GM23338 (cell line): ENCODE data around the gene SPATA31C1. TPM values are rescaled to one million over a fixed set of nuclear protein-coding genes. Genes with fewer than 3 reads are reported as not detected.

Experiments
- ATAC-seq: fragments of 200-7000 bp; cut with Tn5 transposase; 3 replicates; pipeline ENCODE4 v1.9.1; 2020
- DNase-seq: peaks from one replicate; pipeline ENCODE4 v3.0.0-alpha.2; 2015; ENCODE audit warnings: low spot score
- H2AFZ ChIP-seq: fragments of 200-600 bp; sonication (generic); 2 replicates; pipeline ENCODE4 v1.8.0; 2016; ENCODE audit warnings: antibody characterized with exemption, mild to moderate bottlenecking, moderate library complexity
- H3F3A ChIP-seq: fragments of 200-600 bp; sonication (generic); replicated peaks from 2 replicates; pipeline ENCODE4 v1.8.0; 2017; ENCODE audit warnings: antibody characterized with exemption, mixed run types, low read depth
- H3K27ac ChIP-seq: fragments of 200-600 bp; sonication (generic); 2 replicates; pipeline ENCODE4 v1.6.1; 2016; ENCODE audit warnings: low read depth
- H3K27me3 ChIP-seq: fragments of 200-600 bp; sonication (generic); 2 replicates; pipeline ENCODE4 v1.8.0; 2016; ENCODE audit warnings: mild to moderate bottlenecking, mixed run types, moderate library complexity; ENCODE audit not compliant: insufficient read depth
- H3K36me3 ChIP-seq: fragments of 200-600 bp; sonication (generic); 2 replicates; pipeline ENCODE4 v1.8.0; 2016; ENCODE audit warnings: mild to moderate bottlenecking; ENCODE audit not compliant: insufficient read depth
- H3K4me1 ChIP-seq: fragments of 200-600 bp; sonication (generic); 2 replicates; pipeline ENCODE4 v1.8.0; 2016; ENCODE audit warnings: mild to moderate bottlenecking, moderate library complexity; ENCODE audit not compliant: insufficient read depth
- H3K4me2 ChIP-seq: fragments of 200-600 bp; sonication (generic); 2 replicates; pipeline ENCODE4 v1.7.1; 2017; ENCODE audit warnings: mixed run types
- H3K4me3 ChIP-seq: fragments of 200-600 bp; sonication (generic); 2 replicates; pipeline ENCODE4 v1.6.1; 2016; ENCODE audit warnings: mixed run types
- H3K79me2 ChIP-seq: fragments of 200-600 bp; sonication (generic); replicated peaks from 2 replicates; pipeline ENCODE4 v1.8.0; 2017; ENCODE audit warnings: mild to moderate bottlenecking; ENCODE audit not compliant: insufficient read depth
- H3K9me2 ChIP-seq: fragments of 200-600 bp; sonication (generic); 2 replicates; pipeline ENCODE4 v1.8.0; 2017; ENCODE audit not compliant: insufficient read depth
- H4K20me1 ChIP-seq: fragments of 200-600 bp; sonication (generic); replicated peaks from 2 replicates; pipeline ENCODE4 v1.8.0; 2017; ENCODE audit warnings: mild to moderate bottlenecking; ENCODE audit not compliant: insufficient read depth
- H3K27ac Mint-ChIP-seq: 2 replicates; pipeline ENCODE4 v1.8.0; 2020; ENCODE audit warnings: inconsistent platforms, mild to moderate bottlenecking, moderate library complexity, mixed read lengths
- H3K27me3 Mint-ChIP-seq: 3 replicates; pipeline ENCODE4 v1.8.0; 2022; ENCODE audit warnings: low read depth, mild to moderate bottlenecking, moderate library complexity, mixed read lengths, inconsistent platforms; ENCODE audit not compliant: insufficient read depth, poor library complexity
- H3K36me3 Mint-ChIP-seq: 3 replicates; pipeline ENCODE4 v1.8.0; 2021; ENCODE audit warnings: low read depth, mild to moderate bottlenecking, inconsistent platforms, moderate library complexity, mixed read lengths
- H3K4me1 Mint-ChIP-seq: 3 replicates; pipeline ENCODE4 v1.8.0; 2020; ENCODE audit warnings: mild to moderate bottlenecking, inconsistent platforms, mixed read lengths
- H3K4me3 Mint-ChIP-seq: 3 replicates; pipeline ENCODE4 v1.8.0; 2021; ENCODE audit warnings: moderate library complexity, mild to moderate bottlenecking, inconsistent platforms, mixed read lengths
- H3K9me3 Mint-ChIP-seq: 3 replicates; pipeline ENCODE4 v1.8.0; 2020; ENCODE audit warnings: moderate library complexity, mild to moderate bottlenecking, inconsistent platforms, mixed read lengths
- EZH2 ChIP-seq: fragments of 200-600 bp; sonication (generic); IDR thresholded peaks from one replicate; pipeline ENCODE4 v1.8.0; 2017; ENCODE audit warnings: antibody characterized with exemption, mild to moderate bottlenecking, low read depth; ENCODE audit not compliant: unreplicated experiment
- EZH2phosphoT487 ChIP-seq: fragments of 200-600 bp; sonication (generic); IDR thresholded peaks from one replicate; pipeline ENCODE4 v1.8.1; 2018; ENCODE audit warnings: antibody characterized with exemption; ENCODE audit not compliant: unreplicated experiment
- STAT1 ChIP-seq: IDR thresholded peaks from one replicate; pipeline ENCODE4 v1.6.1; 2016; ENCODE audit warnings: antibody characterized with exemption; ENCODE audit not compliant: unreplicated experiment
- ZNF114 ChIP-seq: fragments of 250-450 bp; sonication (Bioruptor Pico); IDR thresholded peaks from 2 replicates; pipeline ENCODE4 v1.5.0; 2020; ENCODE audit warnings: mild to moderate bottlenecking, moderate library complexity
- ZNF331 ChIP-seq: fragments of 250-450 bp; sonication (Bioruptor Pico); IDR thresholded peaks from 2 replicates; pipeline ENCODE4 v1.5.0; 2020; ENCODE audit warnings: low read depth, mild to moderate bottlenecking, moderate library complexity
- polyA plus RNA-seq: library from polyadenylated mRNA; unstranded; fragments of >200 nt; fragmentation: Nextera tagmentation; extraction: Ambion mirVana; gene quantifications from 2 replicates; pipeline ENCODE4 v1.2.1, GENCODE V29; 2016
- total RNA-seq: library from RNA; depleted of rRNA; stranded (reverse); fragments of >200 nt; shearing (Covaris generic); gene quantifications from 2 replicates; pipeline ENCODE4 v1.2.3, GENCODE V29; 2014
- TF ChIP-seq, protein P1 (sequence below), 2 experiments: fragments of 200-600 bp in 1 of 2; sonication (generic) in 1 of 2; conservative IDR thresholded peaks; 2 replicates each; pipeline versions ENCODE4 v1.5.1 to v1.6.1; 2016 to 2017; ENCODE audit warnings: antibody characterized with exemption in 2 of 2, low read depth in 2 of 2, mild to moderate bottlenecking in 2 of 2, moderate library complexity in 1 of 2
- TF ChIP-seq, protein P2 (sequence below): IDR thresholded peaks from 2 replicates; pipeline ENCODE4 v1.6.1; 2016; ENCODE audit warnings: antibody characterized with exemption
- TF ChIP-seq, protein P3 (sequence below): IDR thresholded peaks from one replicate; pipeline ENCODE4 v1.6.1; 2018; ENCODE audit warnings: antibody characterized with exemption; ENCODE audit not compliant: unreplicated experiment

The SPATA31C1 gene
- total and polyA plus RNA-seq, 2 experiments from 2014 or later: not detected

DNA sequence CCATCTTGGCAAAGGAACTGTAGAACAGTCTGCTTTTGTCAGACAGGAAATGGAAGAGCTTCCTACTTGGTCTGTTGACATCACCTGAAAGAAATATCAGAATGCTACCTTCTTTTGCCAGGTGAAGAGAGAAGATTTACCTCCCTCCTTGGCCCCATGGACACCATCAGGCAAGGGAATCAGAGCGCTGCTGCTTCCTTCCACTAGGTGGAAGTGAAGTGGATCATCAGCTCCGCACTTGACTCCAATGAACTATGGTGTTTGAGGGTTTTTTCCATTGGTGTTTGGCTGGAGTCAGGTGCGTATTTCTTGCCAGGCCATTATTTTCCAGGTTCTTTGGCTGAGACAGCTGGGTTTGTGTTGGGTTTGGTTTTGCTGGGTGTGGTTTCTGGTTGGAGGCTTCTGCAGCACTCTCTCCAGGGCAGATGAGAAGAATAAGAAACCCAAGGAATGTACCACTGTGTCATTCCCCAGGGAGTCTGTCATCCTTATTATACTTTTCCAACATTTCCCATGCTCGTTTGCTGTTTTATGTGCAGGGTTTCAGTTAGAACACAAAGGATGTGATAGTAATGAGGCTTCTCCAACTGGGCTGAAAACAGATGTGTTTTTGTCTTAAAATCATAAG lies 22.6 kb upstream of the SPATA31C1 start:
- DNase-seq (peak; percentile 58), ATAC-seq (peak; percentile 65)
- Histone ChIP-seq H3K79me2 (no peaks in the 10 kb centered on the region), H3K27ac (no peak overlapping the region), H4K20me1 (no peaks in the 10 kb centered on the region), H3K36me3 (no peaks in the 10 kb centered on the region), H3K27me3 (no peaks in the 10 kb centered on the region), H2AFZ (0 out of 2 replicates have a peak overlapping the region, but pooled peaks have one; percentile 61), H3K4me3 (no peak overlapping the region), H3K4me1 (no peaks in the 10 kb centered on the region), H3F3A (no peaks in the 10 kb centered on the region), H3K9me2 (0 out of 2 replicates have a peak, but pooled peaks cover 2% of the 10 kb centered on the region), H3K4me2 (no peak overlapping the region)
- no peak overlapping the region for H3K27ac Mint-ChIP-seq
- H3K36me3 Mint-ChIP-seq: no peaks in the 10 kb centered on the region
- H3K27me3 Mint-ChIP-seq: peaks cover 3% of the 10 kb centered on the region
- TF ChIP-seq, protein P1, sequence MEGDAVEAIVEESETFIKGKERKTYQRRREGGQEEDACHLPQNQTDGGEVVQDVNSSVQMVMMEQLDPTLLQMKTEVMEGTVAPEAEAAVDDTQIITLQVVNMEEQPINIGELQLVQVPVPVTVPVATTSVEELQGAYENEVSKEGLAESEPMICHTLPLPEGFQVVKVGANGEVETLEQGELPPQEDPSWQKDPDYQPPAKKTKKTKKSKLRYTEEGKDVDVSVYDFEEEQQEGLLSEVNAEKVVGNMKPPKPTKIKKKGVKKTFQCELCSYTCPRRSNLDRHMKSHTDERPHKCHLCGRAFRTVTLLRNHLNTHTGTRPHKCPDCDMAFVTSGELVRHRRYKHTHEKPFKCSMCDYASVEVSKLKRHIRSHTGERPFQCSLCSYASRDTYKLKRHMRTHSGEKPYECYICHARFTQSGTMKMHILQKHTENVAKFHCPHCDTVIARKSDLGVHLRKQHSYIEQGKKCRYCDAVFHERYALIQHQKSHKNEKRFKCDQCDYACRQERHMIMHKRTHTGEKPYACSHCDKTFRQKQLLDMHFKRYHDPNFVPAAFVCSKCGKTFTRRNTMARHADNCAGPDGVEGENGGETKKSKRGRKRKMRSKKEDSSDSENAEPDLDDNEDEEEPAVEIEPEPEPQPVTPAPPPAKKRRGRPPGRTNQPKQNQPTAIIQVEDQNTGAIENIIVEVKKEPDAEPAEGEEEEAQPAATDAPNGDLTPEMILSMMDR (conservative IDR thresholded peaks at IDR 0.05; ENCODE audit: low read depth in 2 of 2): peak; percentile 48 to 50
- TF ChIP-seq EZH2phosphoT487: no peak
- TF ChIP-seq, protein P2, sequence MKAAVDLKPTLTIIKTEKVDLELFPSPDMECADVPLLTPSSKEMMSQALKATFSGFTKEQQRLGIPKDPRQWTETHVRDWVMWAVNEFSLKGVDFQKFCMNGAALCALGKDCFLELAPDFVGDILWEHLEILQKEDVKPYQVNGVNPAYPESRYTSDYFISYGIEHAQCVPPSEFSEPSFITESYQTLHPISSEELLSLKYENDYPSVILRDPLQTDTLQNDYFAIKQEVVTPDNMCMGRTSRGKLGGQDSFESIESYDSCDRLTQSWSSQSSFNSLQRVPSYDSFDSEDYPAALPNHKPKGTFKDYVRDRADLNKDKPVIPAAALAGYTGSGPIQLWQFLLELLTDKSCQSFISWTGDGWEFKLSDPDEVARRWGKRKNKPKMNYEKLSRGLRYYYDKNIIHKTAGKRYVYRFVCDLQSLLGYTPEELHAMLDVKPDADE: no peak
- no peak overlapping the region for H3K4me3 Mint-ChIP-seq
- H3K4me1 Mint-ChIP-seq: no peaks in the 10 kb centered on the region
- peaks cover 5% of the 10 kb centered on the region; the same call in 2 of the 3 replicates for H3K9me3 Mint-ChIP-seq

DNA sequence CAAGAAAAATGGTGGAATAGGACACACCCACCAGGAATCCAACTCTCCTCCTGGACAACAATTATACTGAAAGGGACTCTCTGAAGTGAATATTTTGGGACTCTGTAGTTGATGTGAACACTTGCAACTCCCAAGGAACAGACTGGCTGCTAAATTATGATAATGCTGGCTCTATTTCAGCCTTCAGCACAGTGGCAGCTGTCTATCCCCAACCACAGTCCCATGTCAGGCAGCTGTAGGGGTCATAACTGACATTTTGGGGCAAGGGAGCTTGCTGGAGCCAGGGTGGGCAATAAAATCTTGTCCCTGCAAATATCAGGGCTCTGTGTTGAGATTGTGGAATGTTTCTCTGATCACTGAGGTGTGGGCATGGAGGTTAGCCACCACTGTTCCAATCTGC lies 20.9 kb upstream of the SPATA31C1 start:
- no peaks in the 10 kb centered on the region for H3K4me1 ChIP-seq
- no peak overlapping the region for H3K4me3 ChIP-seq
- H3K27ac Mint-ChIP-seq: no peak overlapping the region
- peaks cover 21% of the 10 kb centered on the region for H3K9me3 Mint-ChIP-seq
- no peaks in the 10 kb centered on the region for H4K20me1 ChIP-seq
- H3K79me2 ChIP-seq: no peaks in the 10 kb centered on the region
- DNase-seq: no peak
- H3F3A ChIP-seq: no peaks in the 10 kb centered on the region
- no peaks in the 10 kb centered on the region for H3K27me3 Mint-ChIP-seq
- H3K27me3 ChIP-seq: no peaks in the 10 kb centered on the region
- no peaks in the 10 kb centered on the region for H3K36me3 ChIP-seq
- H3K9me2 ChIP-seq: 0 out of 2 replicates have a peak, but pooled peaks cover 2% of the 10 kb centered on the region
- no peak for ATAC-seq
- H3K4me3 Mint-ChIP-seq: no peak overlapping the region
- H3K4me2 ChIP-seq: no peak overlapping the region
- no peaks in the 10 kb centered on the region for H3K4me1 Mint-ChIP-seq
- H3K27ac ChIP-seq: no peak overlapping the region
- no peak overlapping the region for H2AFZ ChIP-seq
- H3K36me3 Mint-ChIP-seq: peaks cover 4% of the 10 kb centered on the region; the same call in 2 of the 3 replicates
- TF ChIP-seq ZNF114 (CRISPR knock-in tag): no peak
- TF ChIP-seq ZNF331 (CRISPR knock-in tag): no peak
- no peak for TF ChIP-seq STAT1
- no peak for TF ChIP-seq EZH2
- TF ChIP-seq, protein P3, sequence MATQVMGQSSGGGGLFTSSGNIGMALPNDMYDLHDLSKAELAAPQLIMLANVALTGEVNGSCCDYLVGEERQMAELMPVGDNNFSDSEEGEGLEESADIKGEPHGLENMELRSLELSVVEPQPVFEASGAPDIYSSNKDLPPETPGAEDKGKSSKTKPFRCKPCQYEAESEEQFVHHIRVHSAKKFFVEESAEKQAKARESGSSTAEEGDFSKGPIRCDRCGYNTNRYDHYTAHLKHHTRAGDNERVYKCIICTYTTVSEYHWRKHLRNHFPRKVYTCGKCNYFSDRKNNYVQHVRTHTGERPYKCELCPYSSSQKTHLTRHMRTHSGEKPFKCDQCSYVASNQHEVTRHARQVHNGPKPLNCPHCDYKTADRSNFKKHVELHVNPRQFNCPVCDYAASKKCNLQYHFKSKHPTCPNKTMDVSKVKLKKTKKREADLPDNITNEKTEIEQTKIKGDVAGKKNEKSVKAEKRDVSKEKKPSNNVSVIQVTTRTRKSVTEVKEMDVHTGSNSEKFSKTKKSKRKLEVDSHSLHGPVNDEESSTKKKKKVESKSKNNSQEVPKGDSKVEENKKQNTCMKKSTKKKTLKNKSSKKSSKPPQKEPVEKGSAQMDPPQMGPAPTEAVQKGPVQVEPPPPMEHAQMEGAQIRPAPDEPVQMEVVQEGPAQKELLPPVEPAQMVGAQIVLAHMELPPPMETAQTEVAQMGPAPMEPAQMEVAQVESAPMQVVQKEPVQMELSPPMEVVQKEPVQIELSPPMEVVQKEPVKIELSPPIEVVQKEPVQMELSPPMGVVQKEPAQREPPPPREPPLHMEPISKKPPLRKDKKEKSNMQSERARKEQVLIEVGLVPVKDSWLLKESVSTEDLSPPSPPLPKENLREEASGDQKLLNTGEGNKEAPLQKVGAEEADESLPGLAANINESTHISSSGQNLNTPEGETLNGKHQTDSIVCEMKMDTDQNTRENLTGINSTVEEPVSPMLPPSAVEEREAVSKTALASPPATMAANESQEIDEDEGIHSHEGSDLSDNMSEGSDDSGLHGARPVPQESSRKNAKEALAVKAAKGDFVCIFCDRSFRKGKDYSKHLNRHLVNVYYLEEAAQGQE: no peak
